HepG2 (cell line): ENCODE data around the gene DEFB112. TPM values are rescaled to one million over a fixed set of nuclear protein-coding genes. Genes with fewer than 3 reads are reported as not detected.

Experiments
- ATAC-seq: fragments of 200-7000 bp; cut with Tn5 transposase; 3 replicates; pipeline ENCODE4 v1.9.1; 2020; ENCODE audit warnings: mild to moderate bottlenecking, moderate library complexity
- BruUV-seq: library from RNA; stranded (reverse); fragments of 400-500 nt; replicated peaks from 2 replicates; lab custom pipeline; 2021; lab: Mats Ljungman, UMichigan
- CTCF ChIA-PET: fragments of 300-600 bp; formaldehyde crosslinking; extraction: SDS; loops from one replicate; lab custom pipeline; 2021; ENCODE audit warnings: low total read pairs, inconsistent platforms, low intra/inter-chr PET ratio; lab: Yijun Ruan, JAX
- POLR2A ChIA-PET: fragments of 350-600 bp; sonication (Branson Sonifier 250); formaldehyde crosslinking; loops from one replicate; lab custom pipeline; 2020; ENCODE audit warnings: antibody characterized with exemption, inconsistent platforms; lab: Yijun Ruan, JAX
- DNase-seq: peaks from one replicate; pipeline ENCODE4 v3.0.0-alpha.2; 2015; ENCODE audit warnings: low spot score
- FAIRE-seq: peaks from 3 replicates; lab custom pipeline; 2011; peaks lifted over from hg19 to GRCh38; lab: Jason Lieb, UNC
- H2AFZ ChIP-seq: one replicate; pipeline ENCODE4 v1.6.1; 2011; ENCODE audit warnings: low read length, inconsistent platforms
- H3K27ac ChIP-seq: fragments of 300-600 bp; 3 replicates; pipeline ENCODE4 v1.8.0; 2011; ENCODE audit warnings: mixed run types, mild to moderate bottlenecking, mixed read lengths, low read length, inconsistent platforms; ENCODE audit not compliant: insufficient read depth; ENCODE audit errors: extremely low read length
- H3K27me3 ChIP-seq, 2 experiments: fragments of 200-600 bp in 1 of 2; 2 replicates in 1 of 2; 3 replicates in 1 of 2; pipeline versions ENCODE4 v1.6.0 to v1.8.0; 2011; ENCODE audit warnings: low read length in 2 of 2, mild to moderate bottlenecking in 2 of 2, moderate library complexity in 2 of 2, inconsistent platforms in 1 of 2; ENCODE audit not compliant: insufficient read depth in 2 of 2, control insufficient read depth in 1 of 2
- H3K36me3 ChIP-seq, 2 experiments: fragments of 200-600 bp in 1 of 2; replicated peaks in 1 of 2; 2 replicates in 1 of 2; 3 replicates in 1 of 2; pipeline versions ENCODE4 v1.5.1 to v1.8.0; 2011; ENCODE audit warnings: low read length in 2 of 2, inconsistent platforms in 1 of 2; ENCODE audit not compliant: insufficient read depth in 2 of 2, control insufficient read depth in 1 of 2
- H3K4me1 ChIP-seq: 2 replicates; pipeline ENCODE4 v1.5.1; 2012; ENCODE audit warnings: low read length, inconsistent platforms; ENCODE audit not compliant: insufficient read depth
- H3K4me2 ChIP-seq: 2 replicates; pipeline ENCODE4 v1.6.0; 2011; ENCODE audit warnings: low read depth, low read length, inconsistent platforms
- H3K4me3 ChIP-seq, 3 experiments: fragments of 200-600 bp in 1 of 3; sonication (generic), shearing (Covaris generic) in 1 of 3; replicated peaks in 1 of 3; 2 replicates each; pipeline ENCODE4 v1.5.1; 2011 to 2016; ENCODE audit warnings: low read length in 3 of 3, inconsistent platforms in 2 of 3, low read depth in 2 of 3, mild to moderate bottlenecking in 2 of 3, control low read depth in 1 of 3, mixed read lengths in 1 of 3; ENCODE audit not compliant: insufficient read depth in 1 of 3
- H3K79me2 ChIP-seq: one replicate; pipeline ENCODE4 v1.6.1; 2011; ENCODE audit warnings: low read length, inconsistent platforms; ENCODE audit not compliant: insufficient read depth
- H3K9ac ChIP-seq: 2 replicates; pipeline ENCODE4 v1.6.0; 2011; ENCODE audit warnings: mild to moderate bottlenecking, low read depth, low read length, inconsistent platforms; ENCODE audit not compliant: insufficient read depth
- H3K9me3 ChIP-seq: 2 replicates; pipeline ENCODE4 v1.5.1; 2012; ENCODE audit warnings: mild to moderate bottlenecking, low read length
- H4K20me1 ChIP-seq: 2 replicates; pipeline ENCODE4 v1.6.0; 2011; ENCODE audit warnings: inconsistent platforms, mild to moderate bottlenecking, low read length, moderate library complexity; ENCODE audit not compliant: insufficient read depth
- EHMT2 ChIP-seq: fragments of 200-600 bp; sonication (generic); IDR thresholded peaks from 2 replicates; pipeline ENCODE4 v1.7.0; 2017; ENCODE audit warnings: antibody characterized with exemption, low read depth, low read length, borderline replicate concordance
- NFIC ChIP-seq: IDR thresholded peaks from 2 replicates; pipeline ENCODE4 v1.6.1; 2012; ENCODE audit warnings: mild to moderate bottlenecking, low read length, inconsistent platforms
- POGZ ChIP-seq: sonication (generic); formaldehyde crosslinking; IDR thresholded peaks from 2 replicates; pipeline ENCODE4 v1.4.0; 2020; ENCODE audit warnings: mild to moderate bottlenecking, missing genetic modification reagents
- RFXANK ChIP-seq: IDR thresholded peaks from 2 replicates; pipeline ENCODE4 v1.6.1; 2016
- SOX13 ChIP-seq, 3 experiments: fragments of 450-650 bp in 1 of 3; sonication (generic) in 1 of 3; formaldehyde crosslinking in 1 of 3; IDR thresholded peaks in 2 of 3; conservative IDR thresholded peaks in 1 of 3; 2 replicates each; pipeline versions ENCODE4 v1.5.0 to v1.6.1; 2016 to 2020; ENCODE audit warnings: antibody characterized with exemption in 1 of 3, mild to moderate bottlenecking in 1 of 3, missing compliant biosample characterization in 1 of 3, missing genetic modification reagents in 1 of 3, moderate library complexity in 1 of 3
- SP2 ChIP-seq: sonication (generic); formaldehyde crosslinking; IDR thresholded peaks from 2 replicates; pipeline ENCODE4 v1.5.1; 2020; ENCODE audit warnings: mild to moderate bottlenecking, missing genetic modification reagents
- ZKSCAN1 ChIP-seq: fragments of 150-350 bp; IDR thresholded peaks from 2 replicates; pipeline ENCODE4 v1.6.1; 2014; ENCODE audit warnings: low read length
- ZNF101 ChIP-seq: sonication (generic); formaldehyde crosslinking; IDR thresholded peaks from 2 replicates; pipeline ENCODE4 v1.4.0; 2020; ENCODE audit warnings: mild to moderate bottlenecking, low read depth, missing genetic modification reagents, borderline replicate concordance
- ZNF383 ChIP-seq: sonication (generic); formaldehyde crosslinking; IDR thresholded peaks from 2 replicates; pipeline ENCODE4 v1.4.0; 2020; ENCODE audit warnings: missing genetic modification reagents, mild to moderate bottlenecking, borderline replicate concordance
- ZNF614 ChIP-seq: IDR thresholded peaks from 2 replicates; pipeline ENCODE4 v1.6.1; 2018; ENCODE audit warnings: missing biosample characterization, missing genetic modification reagents, inconsistent platforms, borderline replicate concordance
- ZNF775 ChIP-seq: sonication (generic); formaldehyde crosslinking; IDR thresholded peaks from 2 replicates; pipeline ENCODE4 v1.4.0; 2020; ENCODE audit warnings: missing genetic modification reagents, mild to moderate bottlenecking, moderate library complexity, borderline replicate concordance
- WGBS: methylation state at CpG from one replicate; pipeline ENCODE4 v1.1.6; 2017; ENCODE audit warnings: low lambda C conversion rate; 5-methylcytosine and 5-hydroxymethylcytosine counted together
- in situ Hi-C: cut with HindIII; loops from 2 replicates; pipeline ENCODE4 v1.10.0; 2017; ENCODE audit warnings: low pct_unique_long_range_greater_than_20kb; ENCODE audit not compliant: extremely low pct_ligation_motif_present
- intact Hi-C: fragments of 100-400 bp; cut with micrococcal nuclease; formaldehyde crosslinking; loops from one replicate; pipeline ENCODE4 v1.10.0; 2022; ENCODE audit not compliant: unreplicated experiment
- polyA plus RNA-seq, 8 experiments: library from polyadenylated mRNA; depleted of rRNA in 3 of 8; stranded (reverse) in 7 of 8; unstranded in 1 of 8; fragments of >200 nt; fragmentation: Illumina TruSeq in 4 of 8; extraction: Trizol in 4 of 8; gene quantifications; 2 replicates each; pipeline versions ENCODE4 v1.2.1 to v1.2.3, GENCODE V29; 2011 to 2016; ENCODE audit warnings: low read depth in 4 of 8, missing spikeins in 1 of 8, mixed read lengths in 1 of 8; ENCODE audit not compliant: insufficient read depth in 1 of 8
- total RNA-seq, 5 experiments: library from RNA; depleted of rRNA; stranded (reverse); fragments of >200 nt; fragmentation: Illumina TruSeq; extraction: Trizol; gene quantifications; 2 replicates each; pipeline ENCODE4 v1.2.3, GENCODE V29; 2016; ENCODE audit warnings: low read depth in 1 of 5
- TF ChIP-seq, protein P1 (sequence below): sonication (generic); formaldehyde crosslinking; IDR thresholded peaks from 2 replicates; pipeline ENCODE4 v1.4.0; 2020; ENCODE audit warnings: mild to moderate bottlenecking, missing genetic modification reagents, borderline replicate concordance

Gene DEFB112
- total and polyA plus RNA-seq, 2 of the 13 experiments (the other 11 are each of a cell fraction or from before 2014, with no cell fraction given) = not detected

DNA sequence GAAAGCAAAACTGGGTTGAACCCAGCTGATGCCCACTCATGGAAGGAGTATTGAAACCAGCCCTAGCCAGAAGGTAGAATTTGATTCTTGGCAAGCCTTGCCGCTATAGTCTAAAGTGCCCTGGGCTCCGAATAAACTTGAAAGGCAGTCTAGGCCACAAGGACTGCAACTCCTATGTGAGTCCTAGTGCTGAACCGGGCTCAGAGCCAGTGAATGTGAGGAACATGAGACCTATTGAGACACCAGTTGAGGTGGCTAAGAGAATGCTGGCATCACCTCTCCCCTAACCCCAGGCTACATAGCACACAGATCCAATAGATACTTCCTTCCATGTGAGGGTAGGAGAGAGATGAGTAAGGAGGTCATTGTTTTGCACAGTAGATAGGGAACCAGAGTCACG lies 24.5 kb downstream of the DEFB112 start:
- Histone ChIP-seq H2AFZ (no peak overlapping the region), H3K27ac (no peak overlapping the region), H3K79me2 (no peaks in the 10 kb centered on the region), H3K27me3 (no peaks in the 10 kb centered on the region), H3K4me3 (no peak overlapping the region), H3K9me3 (no peaks in the 10 kb centered on the region), H3K4me2 (no peak overlapping the region), H3K9ac (no peak overlapping the region), H3K4me1 (no peaks in the 10 kb centered on the region), H3K36me3 (no peaks in the 10 kb centered on the region), H4K20me1 (no peaks in the 10 kb centered on the region)
- BruUV-seq = no TSS peak
- WGBS = 35% methylated on average over 4 of the region's 4 CpGs
- no peak for FAIRE-seq
- TF ChIP-seq NFIC = no peak
- no peak for TF ChIP-seq ZNF614
- TF ChIP-seq SP2 (CRISPR knock-in tag) = no peak
- TF ChIP-seq ZNF383 (CRISPR knock-in tag) = no peak
- TF ChIP-seq POGZ (CRISPR knock-in tag) = no peak
- no peak for TF ChIP-seq RFXANK
- no peak for TF ChIP-seq ZNF101
- no peak for TF ChIP-seq ZKSCAN1
- no peak for TF ChIP-seq SOX13 (IDR thresholded peaks at IDR 0.05)
- no peak for TF ChIP-seq SOX13 (CRISPR knock-in tag; conservative IDR thresholded peaks at IDR 0.05 in 1 of 2, IDR thresholded peaks at IDR 0.05 in 1 of 2)
- TF ChIP-seq ZNF775 (CRISPR knock-in tag) = no peak
- TF ChIP-seq, protein P1, sequence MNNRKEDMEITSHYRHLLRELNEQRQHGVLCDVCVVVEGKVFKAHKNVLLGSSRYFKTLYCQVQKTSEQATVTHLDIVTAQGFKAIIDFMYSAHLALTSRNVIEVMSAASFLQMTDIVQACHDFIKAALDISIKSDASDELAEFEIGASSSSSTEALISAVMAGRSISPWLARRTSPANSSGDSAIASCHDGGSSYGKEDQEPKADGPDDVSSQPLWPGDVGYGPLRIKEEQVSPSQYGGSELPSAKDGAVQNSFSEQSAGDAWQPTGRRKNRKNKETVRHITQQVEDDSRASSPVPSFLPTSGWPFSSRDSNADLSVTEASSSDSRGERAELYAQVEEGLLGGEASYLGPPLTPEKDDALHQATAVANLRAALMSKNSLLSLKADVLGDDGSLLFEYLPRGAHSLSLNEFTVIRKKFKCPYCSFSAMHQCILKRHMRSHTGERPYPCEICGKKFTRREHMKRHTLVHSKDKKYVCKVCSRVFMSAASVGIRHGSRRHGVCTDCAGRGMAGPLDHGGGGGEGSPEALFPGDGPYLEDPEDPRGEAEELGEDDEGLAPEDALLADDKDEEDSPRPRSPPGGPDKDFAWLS (CRISPR knock-in tag) = no peak
- TF ChIP-seq EHMT2 = no peak
- in situ Hi-C loops = no loop called here
- intact Hi-C loops = no loop called here
- no peak for ATAC-seq
- POLR2A ChIA-PET = no interaction called here
- CTCF ChIA-PET = no interaction called here
- no peak for DNase-seq
